Neutrophil (primary cell): ENCODE data around the gene ACOT13.
"Not testable (repeated sequence)": the region's sequence is repeated elsewhere in the genome, so short reads cannot be mapped to it uniquely, and the experiment has no call there.

ENCODE experiments used
- H3K27ac ChIP-seq: fragments of 200-600 bp; sonication (generic); 2 replicates; pipeline ENCODE4 v1.5.1; 2016; ENCODE audit warnings: mild to moderate bottlenecking, moderate library complexity
- H3K27me3 ChIP-seq: fragments of 200-600 bp; sonication (generic); 2 replicates; pipeline ENCODE4 v1.6.0; 2016; ENCODE audit warnings: mild to moderate bottlenecking
- H3K36me3 ChIP-seq: fragments of 200-600 bp; sonication (generic); 2 replicates; pipeline ENCODE4 v1.5.1; 2017
- H3K4me1 ChIP-seq, 2 experiments: fragments of 200-600 bp in 1 of 2; sonication (generic) in 1 of 2; 1 replicate in 1 of 2; 2 replicates in 1 of 2; pipeline versions ENCODE4 v1.5.1 to v1.6.1; 2013 to 2016; ENCODE audit warnings: low read depth in 1 of 2, low read length in 1 of 2, mild to moderate bottlenecking in 1 of 2, moderate library complexity in 1 of 2; ENCODE audit not compliant: control insufficient read depth in 1 of 2, insufficient read depth in 1 of 2
- H3K4me3 ChIP-seq, 2 experiments: fragments of 200-600 bp in 1 of 2; sonication (generic) in 1 of 2; 1 replicate in 1 of 2; 2 replicates in 1 of 2; pipeline ENCODE4 v1.5.1; 2013 to 2016; ENCODE audit warnings: low read depth in 1 of 2, low read length in 1 of 2, mild to moderate bottlenecking in 1 of 2, moderate library complexity in 1 of 2
- H3K9me3 ChIP-seq: fragments of 200-600 bp; sonication (generic); 2 replicates; pipeline ENCODE4 v1.5.1; 2016
- CTCF ChIP-seq: fragments of 200-600 bp; sonication (generic); IDR thresholded peaks from 2 replicates; pipeline ENCODE4 v1.5.1; 2016; ENCODE audit warnings: antibody characterized with exemption

ACOT13 gene

GRCh38 chr6:24708612-24709011 is 41.7 kb downstream of the ACOT13 start:
- no peak for TF ChIP-seq CTCF
- H3K9me3 ChIP-seq, result no peaks in the 10 kb centered on the region
- H3K4me1 ChIP-seq, result no peaks in the 10 kb centered on the region
- peaks cover 100% of the 10 kb centered on the region for H3K36me3 ChIP-seq
- no peak overlapping the region for H3K4me3 ChIP-seq
- no peaks in the 10 kb centered on the region for H3K27me3 ChIP-seq
- no peak overlapping the region for H3K27ac ChIP-seq

- H3K9me3 ChIP-seq, result no peaks in the 10 kb centered on the region
- H3K4me3 ChIP-seq, result no peak overlapping the region
- H3K4me1 ChIP-seq, result no peaks in the 10 kb centered on the region
- no peaks in the 10 kb centered on the region for H3K27me3 ChIP-seq
- H3K27ac ChIP-seq, result no peak overlapping the region
- no peak for TF ChIP-seq CTCF
- H3K36me3 ChIP-seq, result peaks cover 100% of the 10 kb centered on the region
Observed at GRCh38 chr6:24709014-24709711, 42.3 kb downstream of the ACOT13 start.

GRCh38 chr6:24710519-24711303 is 43.8 kb downstream of the ACOT13 start:
- H3K9me3 ChIP-seq, result no peaks in the 10 kb centered on the region
- H3K27me3 ChIP-seq, result no peaks in the 10 kb centered on the region
- no peak for TF ChIP-seq CTCF
- H3K4me1 ChIP-seq, result peaks cover 3 to 5% of the 10 kb centered on the region in 2 experiments
- peak overlapping the region; percentile 7 for H3K27ac ChIP-seq
- H3K4me3 ChIP-seq, result no peak overlapping the region
- peaks cover 100% of the 10 kb centered on the region for H3K36me3 ChIP-seq

GRCh38 chr6:24716602-24717148 is 49.8 kb downstream of the ACOT13 start:
- not testable (repeated sequence) for H3K9me3 ChIP-seq, H3K27me3 ChIP-seq
- peaks cover 71% of the 10 kb centered on the region for H3K36me3 ChIP-seq
- H3K4me1 ChIP-seq, result peaks cover 38 to 40% of the 10 kb centered on the region in 2 experiments
- H3K27ac ChIP-seq, result peak overlapping the region; percentile 98
- peak overlapping the region in 1 of 2 experiments; percentile 80 for H3K4me3 ChIP-seq

- Histone ChIP-seq H3K36me3 (peaks cover 52% of the 10 kb centered on the region), H3K4me3 (peak overlapping the region; percentile 80 to 99), H3K9me3 (no peaks in the 10 kb centered on the region), H3K4me1 (peaks cover 42 to 46% of the 10 kb centered on the region in 2 experiments), H3K27ac (peak overlapping the region; percentile 98), H3K27me3 (no peaks in the 10 kb centered on the region)
- no peak for TF ChIP-seq CTCF
Observed at GRCh38 chr6:24718449-24719124, 51.7 kb downstream of the ACOT13 start.
